Camera-type eye (tissue), 1 donor: ENCODE measurements around the gene ZNF346. TPM values are rescaled to one million over a fixed set of nuclear protein-coding genes. Genes with fewer than 3 reads are reported as not detected.

Source experiments
- total RNA-seq: library from RNA; depleted of rRNA; stranded (reverse); fragments of >200 nt; gene quantifications from one replicate; pipeline ENCODE4 v1.2.3, GENCODE V29; 2014

Gene ZNF346
- 41.1 TPM for total RNA-seq

GRCh38 chr5:177022386-177023302 lies at the start of gene ZNF346:
TSS of gene ZNF346 (plus strand) at chr5:177022696. CDS start at chr5:177022739, 43 bp downstream.

DNA sequence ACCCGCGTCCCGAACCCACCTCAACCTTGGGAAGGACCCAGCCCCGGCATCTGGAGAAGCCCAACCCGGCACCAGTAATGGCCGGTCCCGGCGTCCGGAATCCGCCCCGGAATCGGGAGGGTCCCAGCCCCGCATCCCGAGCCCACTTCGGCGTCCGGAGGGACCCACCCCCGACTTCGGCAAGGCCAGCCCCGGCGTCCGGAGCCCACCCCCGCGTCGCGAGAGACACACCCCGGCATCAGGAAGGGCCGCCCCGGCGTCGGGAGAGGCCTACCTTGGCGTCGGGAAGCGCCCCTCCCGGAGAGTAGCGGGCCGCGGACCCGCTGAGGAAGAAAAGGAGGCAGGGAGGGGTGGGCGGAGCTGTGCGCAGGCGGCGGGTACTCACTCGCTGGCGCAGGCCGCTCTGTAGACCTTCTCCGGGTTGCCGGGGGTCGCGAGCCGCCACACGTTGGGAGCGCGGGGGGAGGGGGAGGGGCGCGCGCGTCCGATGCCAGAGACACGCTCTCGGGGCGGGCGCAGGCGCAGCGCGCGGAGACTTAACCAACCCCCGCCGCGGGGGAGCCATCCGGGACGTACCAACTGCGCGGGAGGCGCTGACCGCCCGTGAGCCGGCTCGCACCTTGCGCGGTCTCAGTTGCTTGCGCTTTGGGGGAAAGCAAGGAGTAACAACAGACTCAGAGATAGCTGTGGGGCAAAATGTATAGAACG lies 16.1 kb upstream of the ZNF346 start, which contains the start of gene UIMC1:
TSS of gene UIMC1 (minus strand) at position 515 of the 708 bp plus-strand sequence. CDS start 24,164 bp downstream, outside the sequence.

DNA sequence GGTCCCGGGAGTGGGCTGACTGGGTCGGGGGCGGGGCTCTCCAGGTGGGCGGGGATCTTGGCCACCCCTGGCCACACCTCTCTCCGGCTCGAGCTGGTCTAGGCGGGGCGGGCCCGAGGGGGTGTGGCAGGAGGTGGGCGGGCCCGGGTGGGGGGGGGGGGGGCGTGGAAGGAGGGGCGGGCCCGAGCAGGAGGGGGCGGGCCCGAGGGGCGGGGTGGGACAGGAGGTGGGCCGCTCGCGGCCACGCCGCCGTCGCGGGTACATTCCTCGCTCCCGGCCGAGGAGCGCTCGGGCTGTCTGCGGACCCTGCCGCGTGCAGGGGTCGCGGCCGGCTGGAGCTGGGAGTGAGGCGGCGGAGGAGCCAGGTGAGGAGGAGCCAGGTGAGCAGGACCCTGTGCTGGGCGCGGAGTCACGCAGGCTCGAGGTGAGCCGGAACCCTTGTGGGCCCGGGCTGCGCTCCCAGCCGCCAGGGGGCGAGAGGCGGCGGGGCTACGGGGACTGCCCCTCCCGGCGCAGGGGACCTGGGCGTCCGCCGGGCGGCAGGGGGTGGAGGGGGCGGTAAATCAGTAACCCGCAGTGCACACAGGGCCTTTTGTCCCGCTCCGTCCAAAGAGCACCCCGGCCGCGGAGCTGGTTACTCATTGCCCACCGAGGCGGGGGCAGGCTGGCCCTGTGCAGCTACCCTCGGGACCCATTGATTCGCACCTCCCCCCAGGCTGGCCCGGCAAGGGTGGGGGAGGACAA lies 64.3 kb downstream of the ZNF346 start, which contains the start of gene FGFR4:
TSS of gene FGFR4 (plus strand) at position 262 of the 744 bp plus-strand sequence. CDS start 2,688 bp downstream, outside the sequence.

Other genes starting within 250 kb of the ZNF346 start
- gene UNC5A, start 212.1 kb upstream of the ZNF346 start, total RNA-seq = 3.7 TPM
- gene HK3, start 123.3 kb upstream of the ZNF346 start, total RNA-seq = 1.9 TPM
- gene UIMC1, start 15.9 kb upstream of the ZNF346 start, total RNA-seq = 45.3 TPM
- 8.6 TPM for gene FGFR4, start 64.2 kb downstream of the ZNF346 start, total RNA-seq
- 111 TPM for gene NSD1, start 111.1 kb downstream of the ZNF346 start, total RNA-seq